GM12872 (cell line): ENCODE data around the gene ATPAF1.

Experiments used
- TF ChIP-seq, protein P1 (sequence below): IDR thresholded peaks from 3 replicates; pipeline ENCODE4 v1.5.1; 2011; ENCODE audit warnings: low read depth, mild to moderate bottlenecking, low read length, moderate library complexity; ENCODE audit not compliant: insufficient read depth

Gene ATPAF1

DNA sequence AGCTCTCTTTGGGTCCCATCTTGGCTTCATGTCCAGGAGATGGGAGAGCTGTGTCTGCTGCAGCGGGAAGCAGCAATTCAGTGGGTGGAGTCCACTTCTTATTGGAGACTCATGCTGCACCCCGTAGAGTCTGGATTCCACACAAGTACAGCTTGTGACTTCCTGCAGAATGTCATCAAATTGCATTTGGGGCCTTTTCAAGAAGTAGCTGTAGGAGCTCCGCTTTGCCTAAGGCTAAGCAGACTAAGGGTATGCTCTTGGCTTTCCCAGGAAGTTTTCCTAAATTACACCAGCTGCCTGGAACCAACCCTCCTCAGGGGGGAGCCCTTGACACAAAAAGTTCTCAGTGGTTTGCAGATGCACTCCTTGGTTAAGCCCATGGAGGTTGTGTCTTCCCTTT, 45.8 kb downstream of the ATPAF1 start:
- TF ChIP-seq, protein P1, sequence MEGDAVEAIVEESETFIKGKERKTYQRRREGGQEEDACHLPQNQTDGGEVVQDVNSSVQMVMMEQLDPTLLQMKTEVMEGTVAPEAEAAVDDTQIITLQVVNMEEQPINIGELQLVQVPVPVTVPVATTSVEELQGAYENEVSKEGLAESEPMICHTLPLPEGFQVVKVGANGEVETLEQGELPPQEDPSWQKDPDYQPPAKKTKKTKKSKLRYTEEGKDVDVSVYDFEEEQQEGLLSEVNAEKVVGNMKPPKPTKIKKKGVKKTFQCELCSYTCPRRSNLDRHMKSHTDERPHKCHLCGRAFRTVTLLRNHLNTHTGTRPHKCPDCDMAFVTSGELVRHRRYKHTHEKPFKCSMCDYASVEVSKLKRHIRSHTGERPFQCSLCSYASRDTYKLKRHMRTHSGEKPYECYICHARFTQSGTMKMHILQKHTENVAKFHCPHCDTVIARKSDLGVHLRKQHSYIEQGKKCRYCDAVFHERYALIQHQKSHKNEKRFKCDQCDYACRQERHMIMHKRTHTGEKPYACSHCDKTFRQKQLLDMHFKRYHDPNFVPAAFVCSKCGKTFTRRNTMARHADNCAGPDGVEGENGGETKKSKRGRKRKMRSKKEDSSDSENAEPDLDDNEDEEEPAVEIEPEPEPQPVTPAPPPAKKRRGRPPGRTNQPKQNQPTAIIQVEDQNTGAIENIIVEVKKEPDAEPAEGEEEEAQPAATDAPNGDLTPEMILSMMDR = peak; percentile 47

DNA sequence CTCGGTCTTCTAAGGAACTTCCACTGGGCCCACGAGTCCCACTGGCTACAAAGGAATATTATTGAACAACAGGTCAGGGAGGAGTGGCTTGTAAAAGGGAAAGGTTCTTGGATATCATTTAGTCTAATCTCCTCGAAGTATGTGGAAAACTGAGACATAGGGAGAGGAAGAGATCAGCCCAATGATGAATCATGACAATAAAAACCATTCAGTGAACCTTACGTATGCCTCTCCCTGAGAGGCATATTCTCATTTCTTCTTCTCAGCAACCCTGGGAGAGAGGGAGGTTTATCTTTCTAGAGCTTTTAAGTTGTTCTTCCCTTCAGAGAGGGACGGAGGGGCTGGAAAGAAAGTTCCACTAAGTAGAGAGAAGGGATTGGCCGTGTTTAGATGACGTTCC, 46.2 kb downstream of the ATPAF1 start:
- TF ChIP-seq, protein P1 = no peak

DNA sequence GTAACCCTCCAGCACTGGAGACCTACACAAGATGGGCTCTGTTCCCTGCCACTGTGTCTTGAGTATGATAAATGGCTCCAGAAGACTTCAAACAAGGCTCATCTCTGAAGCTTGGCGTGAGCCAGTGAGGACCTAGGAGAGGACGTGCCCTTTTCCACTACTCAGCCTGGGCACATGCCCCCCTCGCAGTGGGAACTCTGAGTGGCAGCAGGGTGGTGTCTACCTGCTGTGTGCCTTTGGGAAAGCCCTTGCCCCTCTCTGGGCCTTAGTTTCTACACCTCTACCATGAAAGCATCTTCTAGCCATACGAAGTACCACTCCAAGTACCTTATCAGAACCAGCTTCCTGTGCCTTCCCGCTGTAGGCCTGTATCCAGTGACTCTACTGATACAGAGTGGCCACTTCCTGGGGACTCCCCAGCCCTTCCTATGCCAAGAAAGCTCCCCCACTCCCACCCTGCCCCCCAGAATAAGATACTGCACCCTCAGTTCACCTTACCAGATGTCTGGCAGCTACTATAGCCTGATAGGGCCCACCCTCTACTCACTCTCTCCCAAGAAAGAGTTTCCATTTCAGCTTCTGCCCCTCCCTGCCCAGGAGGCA, 48.4 kb downstream of the ATPAF1 start:
- TF ChIP-seq, protein P1 = no peak

DNA sequence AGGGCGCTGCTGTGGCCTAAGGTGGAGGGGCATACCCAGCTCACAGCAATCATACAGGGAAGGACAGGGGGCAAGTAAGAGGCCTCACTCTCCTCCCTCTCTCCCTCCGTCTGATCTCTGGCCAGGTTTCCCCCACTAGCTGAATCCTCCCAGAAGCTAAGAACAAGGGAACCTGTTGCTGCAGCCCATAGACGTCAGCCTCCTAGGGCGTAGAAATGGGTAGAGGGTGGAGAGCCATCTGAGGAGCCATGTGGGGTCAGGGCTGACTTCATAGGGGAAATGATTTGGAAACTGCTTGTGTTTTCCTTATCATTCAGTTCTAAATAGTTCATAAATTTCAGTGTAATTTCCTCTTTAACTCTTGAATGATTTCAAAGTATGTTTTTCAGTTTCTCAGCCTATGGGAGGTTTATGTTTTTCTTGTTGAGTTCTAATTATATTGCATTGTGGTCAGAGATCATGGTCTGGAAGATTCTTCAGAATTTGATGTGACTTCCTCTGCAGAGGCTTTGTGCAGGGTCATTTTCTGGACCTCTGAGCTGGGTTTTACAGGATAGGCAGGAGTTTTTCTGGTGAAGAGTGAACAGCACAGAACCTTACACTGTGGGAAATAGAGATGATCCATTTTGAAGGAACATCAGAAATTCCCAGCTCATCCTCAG, 49.3 kb downstream of the ATPAF1 start:
- TF ChIP-seq, protein P1 = no peak

DNA sequence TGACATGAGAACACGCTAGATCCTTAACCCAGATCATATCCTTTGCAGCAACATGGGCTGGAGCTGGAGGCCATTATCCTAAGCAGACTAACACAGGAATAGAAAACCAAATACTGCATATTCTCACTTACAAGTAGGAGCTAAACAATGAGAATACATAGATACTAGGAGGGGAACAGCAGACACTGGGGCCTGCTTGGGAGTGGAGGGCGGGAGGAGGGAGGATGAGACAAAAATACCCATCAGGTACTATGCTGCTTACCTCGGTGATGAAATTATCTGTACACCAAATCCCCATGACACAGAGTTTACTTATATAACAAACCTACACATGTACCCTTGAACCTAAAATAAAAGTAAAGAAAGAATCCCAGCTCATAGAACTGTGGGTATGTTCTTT, 50.3 kb downstream of the ATPAF1 start:
- TF ChIP-seq, protein P1 = no peak

DNA sequence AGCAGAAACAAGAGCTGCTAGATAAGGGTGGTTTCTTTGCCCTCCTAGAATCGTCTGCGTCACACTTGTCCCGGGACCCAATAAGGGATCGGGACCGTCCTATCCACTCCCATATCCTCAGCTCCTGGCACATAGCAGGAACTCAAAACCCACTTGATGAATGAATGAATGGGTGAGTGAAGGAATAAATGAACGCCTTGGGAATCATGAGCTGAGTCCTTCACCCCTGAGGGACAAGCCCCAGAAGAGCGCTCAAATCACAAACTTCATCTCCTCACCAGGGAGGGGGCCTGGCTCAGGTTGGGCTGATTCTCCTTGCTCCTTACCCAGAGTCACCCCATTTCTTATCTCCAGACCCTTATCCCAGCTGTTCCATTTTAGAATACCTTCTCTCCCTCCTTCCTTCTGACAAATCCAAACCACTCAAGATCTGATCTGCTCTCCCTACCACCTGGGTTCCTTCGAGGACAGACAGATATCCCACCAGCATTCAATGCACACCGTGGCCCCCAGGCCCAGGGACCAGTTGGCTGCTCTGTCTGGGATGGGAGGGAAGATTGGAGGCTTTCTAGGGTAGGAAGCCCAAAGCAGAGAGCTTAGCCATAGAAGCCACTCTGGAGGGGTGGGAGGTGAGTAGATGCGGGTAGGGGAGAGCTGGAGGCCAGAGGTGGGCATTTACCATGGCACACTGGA, 50.9 kb downstream of the ATPAF1 start:
- TF ChIP-seq, protein P1 = no peak

DNA sequence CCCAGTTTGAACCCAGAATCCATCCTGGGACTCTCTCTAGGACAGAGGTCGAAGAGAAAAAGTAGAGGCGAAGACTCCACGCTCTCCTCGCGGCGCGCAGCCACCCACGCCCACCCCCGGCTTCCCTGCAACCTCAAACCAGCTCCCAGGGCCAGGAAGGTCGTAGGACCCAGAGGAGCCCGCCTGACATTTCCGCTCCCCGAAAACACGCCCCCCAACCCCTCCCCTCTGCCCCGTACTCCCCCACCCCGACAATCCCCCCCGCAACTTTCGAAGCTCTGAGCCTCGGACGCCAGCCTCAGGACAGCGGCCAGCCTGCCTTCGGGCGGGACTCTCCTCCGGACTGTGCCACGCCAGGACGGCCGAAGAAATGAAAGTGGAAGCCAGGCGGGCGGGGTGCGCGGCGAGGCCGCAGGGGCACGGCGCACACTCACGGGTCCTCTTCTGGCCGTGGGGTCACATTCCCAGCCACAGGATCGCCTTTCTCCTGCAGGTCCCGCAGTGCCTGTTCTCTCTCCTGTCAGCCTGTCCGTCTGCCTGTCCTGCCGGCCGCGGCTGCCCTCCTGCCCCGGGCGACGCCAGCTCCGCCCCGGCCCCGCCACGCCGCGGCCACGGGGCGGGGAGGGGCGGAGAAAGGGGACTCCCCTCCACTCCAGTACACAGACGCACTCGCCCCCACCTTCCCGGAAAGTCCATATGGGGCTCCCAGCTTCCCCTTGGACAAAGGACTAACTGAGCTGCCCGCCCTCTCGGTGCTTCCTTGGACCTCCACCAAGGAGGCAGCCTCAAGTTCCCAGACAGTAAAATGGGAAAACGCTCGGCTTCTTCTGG, 51.7 kb downstream of the ATPAF1 start, which contains the start of gene MOB3C:
Gene MOB3C (minus strand): TSS at position 535 of the 831 bp plus-strand sequence. CDS start 3,490 bp downstream, outside the sequence.
- TF ChIP-seq, protein P1 = no peak
